Endothelial cell of umbilical vein (primary cell): ENCODE data around the gene RPS27. TPM values are rescaled to one million over a fixed set of nuclear protein-coding genes. Genes with fewer than 3 reads are reported as not detected.

Source experiments
- BruUV-seq: library from RNA; stranded (reverse); fragments of 400-500 nt; replicated peaks from 2 replicates; lab custom pipeline; 2021; lab: Mats Ljungman, UMichigan
- CTCF ChIA-PET: fragments of 300-600, 350-600 bp; sonication (Branson Sonifier 250); formaldehyde crosslinking; loops from one replicate; lab custom pipeline; 2021; ENCODE audit warnings: antibody characterized with exemption, inconsistent platforms; lab: Charles Lee
- POLR2A ChIA-PET: fragments of 300-600, 350-600 bp; sonication (Branson Sonifier 250); formaldehyde crosslinking; loops from one replicate; lab custom pipeline; 2021; ENCODE audit warnings: antibody characterized with exemption, inconsistent platforms; lab: Charles Lee
- DNase-seq: peaks from one replicate; pipeline ENCODE4 v3.0.0-alpha.2; 2011; ENCODE audit warnings: low read depth, low spot score
- FAIRE-seq: peaks from 2 replicates; lab custom pipeline; 2011; peaks lifted over from hg19 to GRCh38; lab: Jason Lieb, UNC
- H2AFZ ChIP-seq: 2 replicates; pipeline ENCODE4 v1.6.0; 2012; ENCODE audit warnings: low read depth, low read length, control low read depth, inconsistent platforms
- H3K27ac ChIP-seq: 2 replicates; pipeline ENCODE4 v1.5.1; 2011; ENCODE audit warnings: low read depth, mild to moderate bottlenecking, control low read depth, low read length, moderate library complexity; ENCODE audit not compliant: insufficient read depth
- H3K27me3 ChIP-seq, 2 experiments: 2 replicates each; pipeline versions ENCODE4 v1.6.0 to v1.6.1; 2011; ENCODE audit warnings: low read length in 2 of 2, mixed read lengths in 1 of 2; ENCODE audit not compliant: control insufficient read depth in 2 of 2, insufficient read depth in 2 of 2
- H3K36me3 ChIP-seq, 2 experiments: 2 replicates in 1 of 2; 3 replicates in 1 of 2; pipeline ENCODE4 v1.5.1; 2011; ENCODE audit warnings: low read length in 2 of 2, mild to moderate bottlenecking in 1 of 2, moderate library complexity in 1 of 2; ENCODE audit not compliant: control insufficient read depth in 2 of 2, insufficient read depth in 2 of 2; ENCODE audit errors: extremely low read depth in 1 of 2
- H3K4me1 ChIP-seq: 3 replicates; pipeline ENCODE4 v1.5.1; 2011; ENCODE audit warnings: mild to moderate bottlenecking, low read length; ENCODE audit not compliant: control insufficient read depth, insufficient read depth; ENCODE audit errors: extremely low read depth
- H3K4me2 ChIP-seq: 2 replicates; pipeline ENCODE4 v1.6.1; 2011; ENCODE audit warnings: low read length, control low read depth, mixed read lengths; ENCODE audit not compliant: insufficient read depth
- H3K4me3 ChIP-seq, 3 experiments: fragments of 200-600 bp in 1 of 3; sonication (generic), shearing (Covaris generic) in 1 of 3; replicated peaks in 1 of 3; 2 replicates each; pipeline ENCODE4 v1.5.1; 2011 to 2016; ENCODE audit warnings: control low read depth in 3 of 3, low read length in 3 of 3, mild to moderate bottlenecking in 2 of 3, inconsistent platforms in 1 of 3, low read depth in 1 of 3, moderate library complexity in 1 of 3; ENCODE audit not compliant: insufficient read depth in 1 of 3
- H3K79me2 ChIP-seq: 2 replicates; pipeline ENCODE4 v1.6.0; 2012; ENCODE audit warnings: low read length, inconsistent platforms; ENCODE audit not compliant: control insufficient read depth, insufficient read depth
- H3K9ac ChIP-seq: replicated peaks from 2 replicates; pipeline ENCODE3; 2011; ENCODE audit warnings: low read length, control low read depth; ENCODE audit not compliant: insufficient read depth; ENCODE audit errors: extremely low read depth
- H3K9me1 ChIP-seq: replicated peaks from 3 replicates; pipeline ENCODE4 v1.6.0; 2011; ENCODE audit warnings: mild to moderate bottlenecking, low read length; ENCODE audit not compliant: control insufficient read depth, insufficient read depth; ENCODE audit errors: extremely low read depth
- H3K9me3 ChIP-seq: replicated peaks from 2 replicates; pipeline ENCODE4 v1.5.1; 2012; ENCODE audit warnings: low read length, inconsistent platforms; ENCODE audit not compliant: control insufficient read depth, insufficient read depth
- H4K20me1 ChIP-seq: replicated peaks from 2 replicates; pipeline ENCODE3; 2011; ENCODE audit warnings: mild to moderate bottlenecking, low read length; ENCODE audit not compliant: control insufficient read depth, insufficient read depth; ENCODE audit errors: extremely low read depth
- EZH2 ChIP-seq: IDR thresholded peaks from 2 replicates; pipeline ENCODE4 v1.6.1; 2012; ENCODE audit warnings: borderline replicate concordance, low read depth, mild to moderate bottlenecking, moderate library complexity, low read length, inconsistent platforms; ENCODE audit not compliant: severe bottlenecking
- FOS ChIP-seq: IDR thresholded peaks from 2 replicates; pipeline ENCODE4 v1.6.1; 2011; ENCODE audit warnings: mild to moderate bottlenecking, low read length, moderate library complexity, borderline replicate concordance; ENCODE audit not compliant: insufficient read depth
- GATA2 ChIP-seq: IDR thresholded peaks from 2 replicates; pipeline ENCODE4 v1.7.0; 2011; ENCODE audit warnings: low read depth, mild to moderate bottlenecking, moderate library complexity, mixed read lengths, low read length; ENCODE audit not compliant: insufficient read length, insufficient read depth
- JUN ChIP-seq: IDR thresholded peaks from 2 replicates; pipeline ENCODE4 v1.6.1; 2011; ENCODE audit warnings: borderline replicate concordance, low read depth; ENCODE audit not compliant: insufficient read length, insufficient read depth
- MYC ChIP-seq: IDR thresholded peaks from one replicate; pipeline ENCODE4 v1.6.1; 2011; ENCODE audit warnings: mild to moderate bottlenecking, low read depth, low read length
- POLR2A ChIP-seq: IDR thresholded peaks from 2 replicates; pipeline ENCODE4 v1.6.1; 2012; ENCODE audit warnings: low read depth, mild to moderate bottlenecking, control low read depth, low read length
- POLR2AphosphoS5 ChIP-seq: IDR thresholded peaks from 2 replicates; pipeline ENCODE4 v1.6.1; 2012; ENCODE audit warnings: low read depth, mild to moderate bottlenecking, control low read depth, low read length, moderate library complexity; ENCODE audit not compliant: insufficient read depth
- dilution Hi-C: fragments of 300-500 bp; cut with MboI; formaldehyde crosslinking; loops from one replicate; pipeline ENCODE4 v1.15.0; 2019; ENCODE audit warnings: low sequenced_read_pairs; ENCODE audit not compliant: extremely low pct_ligation_motif_present
- intact Hi-C: fragments of 100-400 bp; cut with micrococcal nuclease; formaldehyde crosslinking; loops from one replicate; pipeline ENCODE4 v1.10.0; 2022
- polyA plus RNA-seq, 4 experiments: library from polyadenylated mRNA; depleted of rRNA in 3 of 4; stranded (reverse) in 3 of 4; unstranded in 1 of 4; fragments of >200 nt; gene quantifications; 2 replicates each; pipeline versions ENCODE4 v1.2.1 to v1.2.3, GENCODE V29; 2011 to 2012; ENCODE audit warnings: missing spikeins in 1 of 4
- total RNA-seq: library from RNA; stranded (reverse); gene quantifications from 2 replicates; pipeline ENCODE4 v1.2.3, GENCODE V29; 2021
- TF ChIP-seq, protein P1 (sequence below), 2 donors: IDR thresholded peaks; 1 replicate in 1 of 2; 2 replicates in 1 of 2; pipeline ENCODE4 v1.5.1; 2011; ENCODE audit warnings: low read length in 2 of 2, mild to moderate bottlenecking in 2 of 2, moderate library complexity in 2 of 2, control low read depth in 1 of 2, inconsistent platforms in 1 of 2, low read depth in 1 of 2; ENCODE audit not compliant: insufficient read depth in 1 of 2; ENCODE audit errors: extremely low read depth in 1 of 2
- TF ChIP-seq, protein P2 (sequence below): IDR thresholded peaks from 2 replicates; pipeline ENCODE4 v1.6.1; 2011; ENCODE audit not compliant: insufficient read depth, insufficient read length

RPS27 gene
- total and polyA plus RNA-seq, 2 donors (not counting 3 experiments of a cell fraction or from before 2014, with no cell fraction given), result 1,120 to 1,521 TPM

DNA sequence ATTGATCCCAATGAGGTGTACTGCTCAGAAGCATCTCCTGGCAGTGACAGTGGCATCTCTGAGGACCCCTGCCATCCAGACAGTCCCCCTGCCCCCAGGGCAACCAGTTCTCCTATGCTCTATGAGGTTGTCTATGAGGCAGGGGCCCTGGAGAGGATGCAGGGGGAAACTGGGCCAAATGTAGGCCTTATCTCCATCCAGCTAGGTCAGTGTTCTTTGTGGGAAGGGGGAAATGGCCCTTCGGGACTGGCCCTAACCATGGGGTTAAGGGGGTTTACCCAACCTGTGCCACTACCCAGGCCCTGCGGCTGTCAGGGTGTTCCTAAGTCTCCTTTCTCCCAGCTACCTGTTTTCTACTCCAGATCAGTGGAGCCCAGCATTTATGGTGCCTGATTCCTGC lies 21.6 kb upstream of the RPS27 start:
- H3K9me1 ChIP-seq, result no peaks in the 10 kb centered on the region
- no peak overlapping the region for H3K9ac ChIP-seq
- POLR2A ChIA-PET, result no interaction called here
- intact Hi-C loops (no loop called here), dilution Hi-C loops (no loop called here)
- H3K9me3 ChIP-seq, result no peaks in the 10 kb centered on the region
- H3K79me2 ChIP-seq, result no peaks in the 10 kb centered on the region
- H3K4me2 ChIP-seq, result no peak overlapping the region
- no peaks in the 10 kb centered on the region for H4K20me1 ChIP-seq
- H3K36me3 ChIP-seq, result peaks cover 0 to 5% of the 10 kb centered on the region in 2 experiments
- DNase-seq (no peak), FAIRE-seq (no peak)
- H3K27me3 ChIP-seq, result no peaks in the 10 kb centered on the region
- CTCF ChIA-PET, result interaction anchor here (2.4 to 4.7 kb wide), 2 partner anchors 9 to 24 kb away, joined by 10 to 37 read pairs; partner anchors contain the start of genes DENND4B and JTB
- no TSS peak for BruUV-seq
- no peak overlapping the region for H3K4me3 ChIP-seq
- no peak overlapping the region for H3K27ac ChIP-seq
- no peak for TF ChIP-seq FOS
- TF ChIP-seq EZH2, result no peak
- TF ChIP-seq, protein P1, sequence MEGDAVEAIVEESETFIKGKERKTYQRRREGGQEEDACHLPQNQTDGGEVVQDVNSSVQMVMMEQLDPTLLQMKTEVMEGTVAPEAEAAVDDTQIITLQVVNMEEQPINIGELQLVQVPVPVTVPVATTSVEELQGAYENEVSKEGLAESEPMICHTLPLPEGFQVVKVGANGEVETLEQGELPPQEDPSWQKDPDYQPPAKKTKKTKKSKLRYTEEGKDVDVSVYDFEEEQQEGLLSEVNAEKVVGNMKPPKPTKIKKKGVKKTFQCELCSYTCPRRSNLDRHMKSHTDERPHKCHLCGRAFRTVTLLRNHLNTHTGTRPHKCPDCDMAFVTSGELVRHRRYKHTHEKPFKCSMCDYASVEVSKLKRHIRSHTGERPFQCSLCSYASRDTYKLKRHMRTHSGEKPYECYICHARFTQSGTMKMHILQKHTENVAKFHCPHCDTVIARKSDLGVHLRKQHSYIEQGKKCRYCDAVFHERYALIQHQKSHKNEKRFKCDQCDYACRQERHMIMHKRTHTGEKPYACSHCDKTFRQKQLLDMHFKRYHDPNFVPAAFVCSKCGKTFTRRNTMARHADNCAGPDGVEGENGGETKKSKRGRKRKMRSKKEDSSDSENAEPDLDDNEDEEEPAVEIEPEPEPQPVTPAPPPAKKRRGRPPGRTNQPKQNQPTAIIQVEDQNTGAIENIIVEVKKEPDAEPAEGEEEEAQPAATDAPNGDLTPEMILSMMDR (IDR thresholded peaks at IDR 0.05; ENCODE audit: extremely low read depth in 1 of 2, insufficient read depth in 1 of 2, low read depth in 1 of 2, low read length in 2 of 2), result no peak
- no peak for TF ChIP-seq POLR2AphosphoS5
- no peak for TF ChIP-seq JUN
- TF ChIP-seq, protein P2, sequence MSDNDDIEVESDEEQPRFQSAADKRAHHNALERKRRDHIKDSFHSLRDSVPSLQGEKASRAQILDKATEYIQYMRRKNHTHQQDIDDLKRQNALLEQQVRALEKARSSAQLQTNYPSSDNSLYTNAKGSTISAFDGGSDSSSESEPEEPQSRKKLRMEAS, result no peak
- no peak for TF ChIP-seq MYC
- TF ChIP-seq GATA2, result no peak
- TF ChIP-seq POLR2A, result no peak
- H3K4me1 ChIP-seq, result peaks cover 23% of the 10 kb centered on the region
- H2AFZ ChIP-seq, result no peak overlapping the region
